GM19043 (cell line): ENCODE data around the gene KIF3C.
"Not testable (repeated sequence)": the region's sequence is repeated elsewhere in the genome, so short reads cannot be mapped to it uniquely, and the experiment has no call there.

ENCODE experiments used
- ATAC-seq: cut with Tn5 transposase; IDR thresholded peaks from one replicate; pipeline ENCODE4 v1.9.1; 2021; ENCODE audit warnings: low read depth; ENCODE audit not compliant: unreplicated experiment

The KIF3C gene

DNA sequence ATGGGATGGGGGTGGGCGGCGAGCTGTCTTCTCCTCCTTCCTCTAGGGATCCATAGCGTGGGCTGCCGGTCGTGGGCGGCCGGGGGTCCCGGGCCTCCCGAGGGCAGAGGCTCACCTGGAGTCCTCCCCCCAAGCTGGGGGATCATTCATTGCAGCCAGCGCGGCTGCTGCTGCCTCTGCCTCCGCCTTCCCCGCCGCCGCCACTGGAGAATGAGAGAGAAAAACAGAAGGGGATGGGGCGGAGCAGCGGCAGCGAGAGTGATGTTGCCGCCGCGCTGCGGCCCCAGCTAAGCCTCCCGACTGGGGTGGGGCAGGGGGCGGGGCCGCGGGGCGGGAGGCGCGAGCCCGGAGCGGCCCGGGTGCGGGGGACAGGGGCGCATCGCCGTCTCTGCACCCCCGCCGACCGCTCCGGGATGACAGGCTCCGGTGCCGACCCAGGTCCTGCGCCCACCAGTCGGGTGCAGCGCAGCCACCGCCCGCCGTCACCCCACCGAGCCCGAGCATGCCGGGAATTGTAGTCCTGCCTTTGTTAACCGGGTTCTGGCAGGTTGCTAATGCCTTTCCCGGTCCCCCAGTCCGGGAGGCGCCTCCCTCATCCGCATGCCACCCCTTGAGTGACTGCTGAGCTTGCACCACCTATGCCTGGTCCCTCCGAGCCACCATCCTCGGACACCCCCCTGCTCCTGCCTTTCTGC, at the start of gene KIF3C:
KIF3C (minus strand) TSS at position 225 of the 695 bp plus-strand sequence. CDS start 580 bp downstream, outside the sequence.
- ATAC-seq, result peak; percentile 83

DNA sequence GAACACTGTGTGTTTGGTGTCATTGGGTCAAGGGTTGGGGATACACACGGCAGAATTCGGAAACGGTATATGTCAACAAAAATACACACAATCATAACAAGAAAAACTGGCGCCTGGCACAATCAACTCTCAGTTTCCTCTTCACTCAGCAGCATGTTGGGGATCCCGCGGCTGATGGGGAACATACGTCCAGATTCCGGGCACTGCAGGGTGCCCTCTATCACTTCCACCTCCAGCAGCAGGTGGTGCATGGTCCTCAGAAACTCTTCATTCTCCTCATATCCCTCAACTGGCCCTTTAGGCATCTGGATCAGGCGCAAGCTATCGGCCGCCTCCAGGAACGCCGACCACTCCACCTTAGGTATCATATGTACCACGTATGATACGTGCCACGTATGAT, 45.8 kb upstream of the KIF3C start:
- ATAC-seq, result not testable (repeated sequence)

DNA sequence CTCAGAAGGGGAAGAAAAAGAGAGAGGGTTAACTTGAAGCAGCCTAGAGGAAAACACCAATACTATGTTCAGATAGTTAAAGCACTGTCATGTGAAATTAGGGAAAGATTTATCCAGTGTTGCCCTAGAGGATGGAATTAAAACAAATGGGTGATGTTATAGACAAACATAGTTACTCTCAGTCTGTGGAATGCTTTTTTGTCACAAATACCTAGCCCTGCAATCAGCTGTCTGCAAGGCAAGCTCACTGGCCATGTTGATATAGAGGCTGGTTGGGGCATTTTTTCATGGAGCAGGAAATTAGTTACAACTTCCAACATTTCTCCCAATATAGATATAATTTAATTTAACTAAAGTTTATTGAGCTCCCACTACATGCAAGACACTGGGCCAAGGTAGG, 43.2 kb upstream of the KIF3C start:
- ATAC-seq, result no peak

DNA sequence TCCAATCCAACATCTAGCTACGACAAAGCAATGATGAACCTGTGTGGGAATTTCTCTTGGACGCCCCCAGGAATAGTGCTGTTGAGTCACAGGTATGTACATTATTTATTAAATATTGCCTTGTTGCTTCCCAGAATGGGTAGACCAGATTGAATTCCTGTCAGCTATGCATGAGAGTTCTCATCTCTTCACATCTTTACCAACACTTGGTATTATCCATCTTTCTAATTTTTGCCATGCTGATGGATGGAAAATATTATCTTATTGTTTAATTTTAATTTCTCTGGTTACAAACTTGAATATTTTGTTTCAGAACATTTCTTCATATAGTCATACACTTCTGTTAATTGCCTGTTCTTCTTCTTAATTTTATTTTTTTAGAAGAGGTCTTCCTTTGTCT, 42.0 kb upstream of the KIF3C start:
- no peak for ATAC-seq

DNA sequence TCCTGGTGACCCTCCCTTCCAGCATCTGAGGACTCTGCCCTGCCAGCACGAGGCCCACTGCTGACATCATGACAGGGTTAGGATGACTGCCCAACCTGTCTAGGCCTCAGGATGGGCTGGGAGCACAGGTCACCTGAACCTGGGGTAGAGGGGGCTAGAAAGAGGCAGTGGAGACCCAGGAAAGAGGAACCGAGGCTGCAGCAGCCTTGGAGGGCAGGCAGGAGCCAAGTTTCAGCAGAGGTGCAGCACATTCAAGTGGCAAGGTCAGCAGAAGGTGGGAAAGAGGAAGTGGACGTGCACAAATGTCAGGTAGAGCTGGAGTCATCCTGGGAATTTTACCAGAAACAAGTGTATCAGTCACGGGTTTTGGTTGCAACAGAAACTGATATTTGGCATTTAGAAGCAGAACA, 37.9 kb upstream of the KIF3C start:
- no peak for ATAC-seq

DNA sequence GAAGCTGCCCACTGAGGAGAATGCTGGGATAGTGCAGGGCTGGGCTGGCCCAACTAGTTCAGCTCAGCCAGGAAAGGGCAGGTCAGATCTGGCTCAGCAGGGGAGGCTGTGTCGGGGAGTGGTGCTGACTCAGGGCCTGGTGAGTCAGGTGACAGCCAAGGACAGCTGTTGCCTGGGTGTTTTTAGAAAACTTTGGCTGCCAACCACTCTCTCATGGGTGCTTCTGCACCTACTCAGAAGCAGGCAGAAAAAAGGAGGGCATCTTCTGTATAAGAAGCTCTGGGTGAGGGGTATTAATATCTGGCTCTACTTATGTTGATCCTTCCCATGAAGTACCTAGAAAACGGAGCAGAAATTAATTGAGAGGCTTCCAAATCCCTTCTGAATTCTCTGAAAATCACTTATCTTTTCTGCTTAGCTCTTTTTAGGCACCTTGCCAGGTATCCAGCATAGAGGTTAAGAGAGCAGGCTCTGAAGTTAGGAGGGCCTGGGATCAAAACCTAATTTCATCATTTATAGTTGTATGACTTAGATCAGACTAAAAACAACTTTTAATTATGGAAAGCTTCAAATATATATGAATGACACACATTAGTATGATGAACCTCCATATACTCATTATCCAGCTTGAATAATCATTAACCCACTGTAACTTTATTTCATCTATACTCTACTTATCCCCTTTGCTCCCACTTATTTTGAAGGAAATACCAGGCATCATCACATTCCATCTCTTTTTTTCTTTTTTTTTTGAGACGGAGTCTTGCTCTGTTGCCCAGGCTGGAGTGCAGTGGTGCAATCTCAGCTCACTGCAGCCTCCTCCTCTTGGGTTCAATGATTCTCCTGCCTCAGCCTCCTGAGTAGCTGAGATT, 36.1 kb upstream of the KIF3C start:
- no peak for ATAC-seq

DNA sequence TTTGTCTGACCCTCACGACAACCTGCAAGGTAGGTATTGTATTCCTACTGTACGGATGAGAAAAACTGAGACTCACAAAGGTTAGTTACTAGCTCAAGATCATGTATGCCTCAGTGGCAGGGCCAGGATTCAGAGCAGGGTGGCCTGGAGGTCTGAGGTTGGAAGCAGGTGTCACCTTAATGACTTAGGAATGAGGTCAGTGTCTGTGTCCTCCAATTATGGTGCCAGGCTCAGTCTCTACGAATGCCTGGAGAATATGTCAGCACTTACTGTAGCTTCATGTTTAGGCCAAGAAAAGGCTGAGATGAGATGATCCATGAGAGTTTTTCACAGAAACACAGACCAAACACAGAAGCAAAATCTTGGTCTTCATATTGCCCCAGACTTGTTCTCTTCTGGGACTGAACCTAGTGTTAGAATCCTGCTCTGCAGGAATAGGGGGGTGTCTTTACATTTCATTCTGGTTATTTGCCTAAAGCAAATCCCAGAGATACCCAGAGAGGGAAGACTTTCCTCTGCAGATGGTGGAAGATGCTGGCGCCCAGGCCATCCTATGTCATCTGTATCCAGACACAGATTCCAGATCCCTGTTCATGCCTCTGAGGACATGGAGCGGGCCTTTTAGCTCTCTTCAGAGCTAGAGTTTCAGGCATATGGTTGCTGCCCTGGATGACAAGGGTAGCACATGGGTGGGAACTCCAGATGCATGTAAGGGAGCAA, 35.3 kb upstream of the KIF3C start:
- ATAC-seq, result no peak

DNA sequence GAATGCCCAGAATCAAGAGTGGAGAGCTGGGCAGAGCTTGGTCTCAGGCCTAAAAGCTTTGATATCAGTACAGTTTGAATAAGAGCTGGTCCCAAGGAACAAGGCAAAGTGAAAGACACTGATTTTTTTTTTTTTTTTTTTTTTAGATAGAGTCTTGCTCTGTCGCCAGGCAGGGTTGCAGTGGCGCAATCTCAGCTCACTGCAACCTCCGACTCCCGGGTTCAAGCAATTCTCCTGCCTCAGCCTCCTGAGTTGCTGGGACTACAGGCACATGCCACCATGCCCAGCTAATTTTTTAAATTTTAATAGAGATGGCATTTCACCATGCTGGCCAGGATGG, 34.4 kb upstream of the KIF3C start:
- ATAC-seq, result not testable (repeated sequence)

DNA sequence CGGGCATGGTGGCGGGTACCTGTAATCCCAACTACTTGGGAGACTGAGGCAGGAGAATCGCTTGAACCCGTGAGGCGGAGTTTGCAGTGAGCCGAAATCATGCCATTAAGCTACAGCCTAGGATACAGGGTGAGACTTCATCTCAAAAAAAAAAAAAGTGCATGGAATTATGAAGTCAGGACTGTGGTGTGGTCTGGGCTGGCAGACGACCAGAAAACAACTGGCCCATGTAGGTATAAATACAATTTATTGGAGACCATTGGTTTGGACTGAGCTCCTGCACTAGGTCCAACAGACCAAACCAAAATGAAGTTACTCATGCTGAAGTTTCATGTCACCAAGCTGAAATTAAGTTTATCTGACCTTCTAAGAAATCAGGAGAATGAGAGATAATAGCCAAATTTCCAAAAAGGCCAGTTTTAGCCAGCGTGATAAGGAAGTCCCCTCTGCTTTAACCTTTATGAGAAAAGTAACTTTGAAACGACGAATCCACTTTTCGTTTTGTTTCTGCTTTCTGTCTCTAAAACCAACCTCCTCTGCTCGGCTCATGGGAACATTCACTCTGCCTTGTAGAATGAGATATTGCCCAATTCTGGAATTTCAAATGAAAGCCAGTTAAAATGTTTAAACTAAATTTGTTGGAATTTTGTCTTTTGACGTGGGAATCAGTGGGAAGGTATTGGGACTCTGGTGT, 33.9 kb upstream of the KIF3C start:
- ATAC-seq, result no peak

DNA sequence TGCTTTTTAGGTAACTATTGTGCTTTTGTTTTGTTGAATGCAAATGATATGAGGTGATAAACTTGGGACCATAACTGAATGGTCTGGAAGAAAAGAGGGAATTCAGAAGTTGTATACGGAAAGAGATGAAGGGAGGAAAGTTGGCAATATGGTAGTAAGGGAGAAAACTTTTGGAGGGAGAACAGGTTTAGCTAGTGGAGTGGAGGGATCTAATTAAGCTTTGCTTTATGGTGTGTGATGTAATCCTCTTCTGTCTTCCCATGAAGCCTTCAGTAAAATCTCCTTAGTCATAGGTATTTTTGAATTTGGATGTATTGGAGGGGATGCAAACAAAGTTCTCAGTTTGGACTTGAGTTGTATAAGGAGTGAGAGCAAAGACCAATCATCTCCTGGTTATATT, 31.4 kb upstream of the KIF3C start:
- no peak for ATAC-seq

DNA sequence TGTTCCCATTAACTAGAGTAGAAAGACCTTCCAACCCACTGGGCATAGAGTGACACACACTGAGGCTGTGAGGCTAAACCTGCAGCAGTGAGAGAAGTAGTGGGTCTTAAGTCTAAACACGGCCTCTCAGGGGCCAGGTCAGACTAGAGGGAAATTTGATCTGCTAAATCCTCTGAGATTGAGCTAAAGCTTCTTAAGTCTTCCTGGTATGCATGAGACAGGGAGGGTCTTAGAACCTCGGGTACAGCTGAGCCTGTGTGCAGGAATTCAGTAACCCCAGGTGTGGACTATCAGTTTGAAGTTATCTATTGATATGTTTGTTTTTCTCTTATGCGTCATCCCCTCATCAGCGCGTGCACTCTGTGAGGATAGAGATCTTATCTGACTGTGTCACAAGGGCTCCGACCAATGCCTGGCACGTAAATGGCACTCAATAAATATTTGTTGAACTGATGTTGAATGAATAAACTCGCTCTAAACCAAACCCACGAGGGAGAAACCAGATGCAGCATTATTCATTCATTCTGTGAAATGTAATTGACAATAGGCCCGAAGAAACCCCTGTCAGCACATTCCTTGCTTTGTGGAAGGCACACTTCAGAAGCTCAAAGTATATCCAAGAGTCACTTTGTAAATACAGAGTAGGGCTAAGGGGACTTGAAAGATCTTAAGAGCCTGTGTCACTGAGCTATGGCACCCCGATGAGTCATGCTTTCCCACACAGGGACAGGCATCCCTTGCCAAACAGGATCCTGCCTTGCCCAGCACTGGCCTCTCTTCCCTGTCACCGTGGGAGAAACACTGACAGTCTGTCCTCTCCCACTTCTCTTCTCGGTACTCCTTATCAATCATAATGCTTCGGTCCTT, 29.9 kb upstream of the KIF3C start:
- ATAC-seq, result no peak

DNA sequence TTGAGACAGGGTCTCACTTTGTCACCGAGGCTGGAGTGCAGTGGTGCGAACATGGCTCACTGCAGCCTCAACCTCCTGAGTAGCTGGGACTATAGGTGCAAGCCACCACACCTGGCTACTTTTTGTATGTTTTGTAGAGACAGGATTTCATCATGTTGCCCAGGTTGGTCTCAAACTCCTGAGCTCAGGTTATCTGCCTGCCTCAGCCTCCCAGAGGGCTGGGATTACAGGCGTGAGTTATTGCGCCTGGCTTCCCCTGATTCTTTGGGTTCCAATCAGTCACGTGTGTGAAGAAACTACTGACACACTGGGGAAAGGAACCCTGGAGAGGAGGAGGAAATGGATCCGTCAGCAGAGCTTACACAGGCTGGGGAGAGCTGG, 29.3 kb upstream of the KIF3C start:
- no peak for ATAC-seq

DNA sequence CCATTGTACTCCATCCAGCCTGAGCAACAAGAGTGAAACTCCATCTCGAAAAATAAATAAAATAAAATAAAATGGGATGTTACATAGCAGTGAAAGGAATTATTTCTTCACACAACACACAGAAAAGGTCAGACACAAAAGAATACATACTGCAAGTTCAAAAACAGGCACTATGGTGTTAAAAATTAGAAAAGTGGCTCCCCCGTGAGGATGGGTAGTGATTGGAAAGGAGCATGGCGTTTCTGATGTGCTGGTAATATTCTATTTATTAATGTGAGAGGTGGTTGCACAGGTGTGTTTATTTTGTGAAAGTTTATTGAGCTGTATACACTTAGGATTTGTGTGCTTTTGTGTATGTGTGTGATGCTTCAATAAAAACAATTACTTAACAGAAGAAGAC, 28.6 kb upstream of the KIF3C start:
- ATAC-seq, result no peak

DNA sequence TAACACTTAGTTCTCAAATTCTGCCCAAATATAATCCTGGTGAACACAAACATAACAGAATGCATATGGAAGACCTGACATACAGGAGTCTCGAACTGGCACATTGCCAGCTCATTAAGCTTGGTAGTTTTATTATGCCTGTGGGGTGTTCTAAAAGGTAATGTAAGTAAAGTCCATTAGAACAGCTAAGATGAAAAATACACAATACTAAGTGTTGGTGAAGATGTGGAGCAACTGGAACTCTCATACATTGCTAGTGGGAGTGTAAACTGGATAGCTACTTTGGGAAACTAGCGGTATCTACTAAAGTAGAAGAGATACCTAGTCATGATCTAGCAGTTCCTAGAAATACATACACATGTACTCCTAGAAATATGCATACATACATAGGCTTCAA, 27.3 kb upstream of the KIF3C start:
- no peak for ATAC-seq

DNA sequence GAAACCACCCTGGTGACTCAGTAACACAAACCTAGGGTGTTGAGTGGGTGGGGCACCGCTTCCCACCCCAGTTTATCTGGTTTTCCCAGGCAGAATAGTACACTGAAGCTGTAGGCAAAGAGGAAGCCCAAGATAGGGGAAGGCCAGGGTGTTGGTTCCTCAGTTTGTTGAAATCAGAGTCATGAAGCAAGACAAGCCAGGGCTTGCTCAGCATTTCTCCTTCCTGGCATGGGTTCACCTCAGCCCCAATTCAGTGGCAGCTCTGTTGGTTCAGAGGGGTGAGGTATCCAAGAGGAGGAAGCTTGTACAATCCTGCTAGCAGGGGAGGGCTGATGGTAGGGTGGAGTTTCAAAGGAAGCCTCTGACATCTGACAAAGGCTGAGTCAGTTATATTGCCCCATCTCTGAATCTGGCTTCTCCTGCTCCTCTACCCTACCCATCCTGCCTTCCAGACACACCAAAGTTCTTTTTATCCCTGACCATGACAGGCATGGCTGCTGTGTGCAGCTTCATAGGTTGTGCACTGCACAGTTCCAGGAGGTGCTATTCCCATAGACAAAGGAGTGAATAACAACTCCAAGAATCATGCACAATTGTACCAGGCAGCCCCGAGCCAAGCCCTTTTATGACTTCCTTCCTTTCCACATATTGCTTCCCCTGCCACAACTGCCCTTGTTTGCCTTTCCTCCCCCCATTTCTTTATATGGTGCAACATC, 26.7 kb upstream of the KIF3C start:
- no peak for ATAC-seq

DNA sequence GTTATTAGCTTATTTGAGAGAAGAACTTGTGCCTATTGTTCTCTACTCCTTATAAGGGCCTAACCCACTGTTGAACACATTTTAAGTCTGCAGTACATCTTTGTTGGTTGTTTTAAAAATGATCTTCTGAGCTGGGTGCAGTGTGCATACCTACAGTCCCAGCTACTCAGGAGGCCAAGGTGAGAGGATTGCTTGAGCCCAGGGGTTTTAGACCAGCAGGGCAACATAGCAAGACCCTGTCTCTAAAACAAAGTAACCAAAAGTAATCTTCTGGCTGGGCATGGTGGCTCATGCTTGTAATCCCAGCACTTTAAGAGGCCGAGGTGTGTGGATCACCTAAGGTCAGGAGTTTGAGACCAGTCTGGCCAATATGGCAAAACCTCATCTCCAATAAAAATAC, 25.8 kb upstream of the KIF3C start:
- ATAC-seq, result no peak

DNA sequence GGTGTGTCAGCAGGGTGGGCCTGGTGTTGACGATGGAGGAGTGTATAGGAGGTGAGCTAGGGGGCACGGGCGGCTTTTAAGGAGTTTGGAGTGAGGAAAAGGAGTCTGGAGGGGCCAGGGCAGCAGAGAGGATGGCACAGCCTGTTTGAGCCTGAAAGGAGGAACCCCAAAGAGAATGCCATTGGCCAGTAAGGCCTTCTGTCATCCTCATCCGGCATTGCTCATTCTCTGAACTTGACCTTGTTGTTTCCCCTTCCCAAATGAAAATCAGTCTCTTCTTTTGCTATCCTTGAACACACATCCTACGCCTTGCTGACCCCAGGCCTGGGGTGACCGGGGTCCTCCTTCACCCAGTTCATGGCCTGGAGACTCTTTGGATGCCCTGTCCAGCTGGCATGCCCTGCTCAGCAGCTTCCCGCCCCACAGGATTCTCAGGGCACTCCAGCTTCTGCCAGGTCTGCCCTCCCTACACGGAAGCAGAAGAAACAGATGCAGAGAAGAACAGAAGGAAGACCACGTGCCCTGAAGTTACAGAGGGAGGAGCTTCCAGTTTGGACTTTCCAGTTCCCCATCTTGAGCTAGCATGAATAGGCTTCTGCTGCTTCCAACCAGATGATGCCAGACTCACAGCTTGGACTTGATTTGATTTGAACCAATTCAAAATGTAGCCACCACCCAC, 20.5 kb upstream of the KIF3C start:
- ATAC-seq, result no peak

DNA sequence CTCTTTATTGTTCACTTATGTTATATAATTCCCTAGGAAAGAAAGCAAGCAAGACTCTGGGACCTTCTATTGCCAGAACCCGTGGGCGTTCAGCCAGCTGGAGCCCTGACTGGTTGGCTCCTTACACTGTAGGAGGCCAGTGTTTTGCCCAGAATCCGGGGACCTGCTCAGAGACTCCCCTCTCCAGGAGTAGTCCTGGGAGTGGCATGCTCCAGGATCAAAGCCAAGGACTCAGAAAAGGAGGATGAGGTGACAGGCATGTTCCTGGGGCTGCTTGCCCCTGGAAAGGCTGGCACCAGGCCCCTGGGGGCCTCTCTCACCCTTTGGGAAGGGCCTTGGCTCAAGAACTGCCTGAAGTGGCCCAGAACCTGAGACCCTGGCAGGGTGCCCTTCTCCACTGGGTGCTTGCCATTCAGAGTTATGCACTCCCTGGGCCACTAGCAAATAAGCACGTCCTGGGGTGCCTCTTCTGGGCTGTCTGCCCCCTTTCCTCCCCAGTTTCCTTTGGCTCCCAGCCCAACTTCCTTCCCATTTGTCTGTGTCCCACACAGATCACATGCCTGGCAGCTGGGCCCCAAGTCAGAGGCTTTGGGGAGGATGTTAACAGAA, 19.6 kb upstream of the KIF3C start:
- ATAC-seq, result no peak
